22Rv1 (cell line): Measurements from ENCODE around the gene MAGI2.

Source experiments
- CTCF ChIP-seq: fragments of 450-650 bp; IDR thresholded peaks from 2 replicates; pipeline ENCODE4 v1.5.1; 2017; ENCODE audit warnings: mild to moderate bottlenecking
- ZFX ChIP-seq: fragments of 450-650 bp; IDR thresholded peaks from 2 replicates; pipeline ENCODE4 v1.6.1; 2017; ENCODE audit warnings: antibody characterized with exemption, borderline replicate concordance

- TF ChIP-seq CTCF (no peak), ZFX (no peak)
These were observed 1011.7 kb downstream of the MAGI2 start for GRCh38 chr7:78441737-78442136.
